ENCODE measurements around the gene PTPRD. TPM values are rescaled to one million over a fixed set of nuclear protein-coding genes. Genes with fewer than 3 reads are reported as not detected.

Gene PTPRD
- total RNA-seq, 4 donors from 2014 or later: 0.78 to 11.7 (median 1.6) TPM

- DNase-seq (no peak), ATAC-seq (no peak)
- Histone ChIP-seq H3K27me3 (no peaks in the 10 kb centered on the region), H3K27ac (no peak overlapping the region), H3K4me3 (no peak overlapping the region), H3K4me1 (no peaks in the 10 kb centered on the region), H3K9me3 (no peaks in the 10 kb centered on the region), H3K36me3 (no peaks in the 10 kb centered on the region)
- TF ChIP-seq CTCF (IDR thresholded peaks at IDR 0.05 in 4 of 5, conservative IDR thresholded peaks at IDR 0.05 in 1 of 5): no peak
- no peak for TF ChIP-seq POLR2A (IDR thresholded peaks at IDR 0.05)
- intact Hi-C loops (cut with DNase I; ENCODE audit: low total_unique reads): no loop called here
- in situ Hi-C loops (cut with MboI; ENCODE audit: low sequenced_read_pairs in 4 of 4): no loop called here
Measured at GRCh38 chr9:9855177-9856078, 757.4 kb downstream of the PTPRD start.

- intact Hi-C loops (cut with DNase I; ENCODE audit: low total_unique reads) (no loop called here), in situ Hi-C loops (cut with MboI; ENCODE audit: low sequenced_read_pairs in 4 of 4) (no loop called here)
- no peak for TF ChIP-seq CTCF (IDR thresholded peaks at IDR 0.05 in 4 of 5, conservative IDR thresholded peaks at IDR 0.05 in 1 of 5)
- no peak for TF ChIP-seq POLR2A (IDR thresholded peaks at IDR 0.05)
- DNase-seq: no peak
- no peak for ATAC-seq
- Histone ChIP-seq H3K4me3 (no peak overlapping the region), H3K4me1 (no peaks in the 10 kb centered on the region), H3K27ac (no peak overlapping the region), H3K27me3 (no peaks in the 10 kb centered on the region), H3K9me3 (no peaks in the 10 kb centered on the region), H3K36me3 (no peaks in the 10 kb centered on the region)
Measured at GRCh38 chr9:9847750-9848149, 765.1 kb downstream of the PTPRD start.

GRCh38 chr9:9846557-9846956 is 766.2 kb downstream of the PTPRD start:
- no peak overlapping the region for H3K4me3 ChIP-seq
- H3K27ac ChIP-seq: no peak overlapping the region
- no peaks in the 10 kb centered on the region for H3K4me1 ChIP-seq
- no peaks in the 10 kb centered on the region for H3K36me3 ChIP-seq
- H3K9me3 ChIP-seq: no peaks in the 10 kb centered on the region
- in situ Hi-C loops (cut with MboI; ENCODE audit: low sequenced_read_pairs in 4 of 4) (no loop called here), intact Hi-C loops (cut with DNase I; ENCODE audit: low total_unique reads) (no loop called here)
- no peaks in the 10 kb centered on the region for H3K27me3 ChIP-seq
- ATAC-seq: no peak
- no peak for DNase-seq
- TF ChIP-seq POLR2A (IDR thresholded peaks at IDR 0.05): no peak
- TF ChIP-seq CTCF (IDR thresholded peaks at IDR 0.05 in 4 of 5, conservative IDR thresholded peaks at IDR 0.05 in 1 of 5): no peak

GRCh38 chr9:9820436-9820835 is 792.4 kb downstream of the PTPRD start:
- no peaks in the 10 kb centered on the region for H3K4me1 ChIP-seq
- H3K27ac ChIP-seq: no peak overlapping the region
- TF ChIP-seq POLR2A (IDR thresholded peaks at IDR 0.05) (no peak), CTCF (IDR thresholded peaks at IDR 0.05 in 4 of 5, conservative IDR thresholded peaks at IDR 0.05 in 1 of 5) (no peak)
- intact Hi-C loops (cut with DNase I; ENCODE audit: low total_unique reads): no loop called here
- H3K27me3 ChIP-seq: no peaks in the 10 kb centered on the region
- H3K4me3 ChIP-seq: no peak overlapping the region
- in situ Hi-C loops (cut with MboI; ENCODE audit: low sequenced_read_pairs in 4 of 4): no loop called here
- no peaks in the 10 kb centered on the region for H3K9me3 ChIP-seq
- DNase-seq: no peak
- no peaks in the 10 kb centered on the region for H3K36me3 ChIP-seq
- no peak for ATAC-seq
